ENCODE data around the gene TSG101. TPM values are rescaled to one million over a fixed set of nuclear protein-coding genes. Genes with fewer than 3 reads are reported as not detected.

TSG101 gene
- total RNA-seq, 1 donor from 2014 or later: 115 TPM

GRCh38 chr11:18526130-18526520 is 617 bp downstream of the TSG101 start:
- H3K27ac Mint-ChIP-seq: peak overlapping the region; percentile 68
- H3K27ac ChIP-seq: peak overlapping the region; percentile 96
- H3K27me3 Mint-ChIP-seq (ENCODE audit: insufficient read depth, low read depth): peaks cover 2% of the 10 kb centered on the region
- no peaks in the 10 kb centered on the region for H3K9me3 ChIP-seq (ENCODE audit: low read depth)
- H3K4me1 ChIP-seq: peaks cover 3% of the 10 kb centered on the region
- peaks cover 21% of the 10 kb centered on the region for H3F3A ChIP-seq (ENCODE audit: low read depth)
- H3K36me3 Mint-ChIP-seq: peaks cover 6% of the 10 kb centered on the region
- H2AFZ ChIP-seq (replicated peaks): peak overlapping the region; percentile 51
- no peaks in the 10 kb centered on the region for H3K9me3 Mint-ChIP-seq
- no peaks in the 10 kb centered on the region for H3K27me3 ChIP-seq
- no peak for TF ChIP-seq EZH2 (IDR thresholded peaks at IDR 0.05)
- no peak for TF ChIP-seq EZH2phosphoT487 (IDR thresholded peaks at IDR 0.05)
- TF ChIP-seq, protein P1, sequence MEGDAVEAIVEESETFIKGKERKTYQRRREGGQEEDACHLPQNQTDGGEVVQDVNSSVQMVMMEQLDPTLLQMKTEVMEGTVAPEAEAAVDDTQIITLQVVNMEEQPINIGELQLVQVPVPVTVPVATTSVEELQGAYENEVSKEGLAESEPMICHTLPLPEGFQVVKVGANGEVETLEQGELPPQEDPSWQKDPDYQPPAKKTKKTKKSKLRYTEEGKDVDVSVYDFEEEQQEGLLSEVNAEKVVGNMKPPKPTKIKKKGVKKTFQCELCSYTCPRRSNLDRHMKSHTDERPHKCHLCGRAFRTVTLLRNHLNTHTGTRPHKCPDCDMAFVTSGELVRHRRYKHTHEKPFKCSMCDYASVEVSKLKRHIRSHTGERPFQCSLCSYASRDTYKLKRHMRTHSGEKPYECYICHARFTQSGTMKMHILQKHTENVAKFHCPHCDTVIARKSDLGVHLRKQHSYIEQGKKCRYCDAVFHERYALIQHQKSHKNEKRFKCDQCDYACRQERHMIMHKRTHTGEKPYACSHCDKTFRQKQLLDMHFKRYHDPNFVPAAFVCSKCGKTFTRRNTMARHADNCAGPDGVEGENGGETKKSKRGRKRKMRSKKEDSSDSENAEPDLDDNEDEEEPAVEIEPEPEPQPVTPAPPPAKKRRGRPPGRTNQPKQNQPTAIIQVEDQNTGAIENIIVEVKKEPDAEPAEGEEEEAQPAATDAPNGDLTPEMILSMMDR (IDR thresholded peaks at IDR 0.05): no peak
- no peaks in the 10 kb centered on the region for H3K36me3 ChIP-seq
- peak overlapping the region; percentile 88 for H3K9ac ChIP-seq
- peak overlapping the region; percentile 92 for H3K4me2 ChIP-seq
- peaks cover 13% of the 10 kb centered on the region for H4K20me1 ChIP-seq (ENCODE audit: low read depth)
- no peak for DNase-seq (ENCODE audit: low spot score)
- peaks cover 61% of the 10 kb centered on the region for H3K79me2 ChIP-seq (ENCODE audit: low read depth)
- H3K4me3 ChIP-seq: peak overlapping the region; percentile 89
- H3K4me1 Mint-ChIP-seq: peaks cover 17% of the 10 kb centered on the region
- H3K4me3 Mint-ChIP-seq: peak overlapping the region; percentile 100

DNA sequence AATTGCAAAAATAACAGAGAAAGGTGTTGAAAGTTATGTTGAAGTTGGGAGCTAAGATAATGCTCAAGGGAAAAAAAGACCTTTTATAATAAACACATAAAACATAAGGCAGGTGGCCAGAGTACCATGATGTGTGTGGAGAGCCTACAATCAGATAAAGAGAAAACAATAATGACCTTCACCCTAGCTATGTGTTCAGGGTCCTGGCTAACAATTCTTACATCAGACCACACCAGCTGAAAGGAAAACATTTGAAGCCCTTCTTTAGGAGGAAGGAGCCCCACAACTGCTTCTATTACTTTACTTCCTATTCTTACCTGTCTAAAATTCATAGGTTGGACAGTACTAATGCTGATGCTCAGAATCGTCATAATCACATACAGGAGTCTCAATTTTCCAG is 2.5 kb downstream of the TSG101 start:
- peaks cover 3% of the 10 kb centered on the region for H3K27me3 Mint-ChIP-seq (ENCODE audit: insufficient read depth, low read depth)
- peaks cover 21% of the 10 kb centered on the region for H3F3A ChIP-seq (ENCODE audit: low read depth)
- H3K4me1 ChIP-seq: peaks cover 3% of the 10 kb centered on the region
- no peak overlapping the region for H3K4me3 ChIP-seq
- H3K27ac ChIP-seq: no peak overlapping the region
- no peak for DNase-seq (ENCODE audit: low spot score)
- H3K36me3 Mint-ChIP-seq: peaks cover 6% of the 10 kb centered on the region
- peaks cover 23% of the 10 kb centered on the region for H4K20me1 ChIP-seq (ENCODE audit: low read depth)
- H3K9me3 Mint-ChIP-seq: no peaks in the 10 kb centered on the region
- H3K27ac Mint-ChIP-seq: no peak overlapping the region
- no peak overlapping the region for H3K9ac ChIP-seq
- no peak overlapping the region for H2AFZ ChIP-seq (replicated peaks)
- H3K4me3 Mint-ChIP-seq: no peak overlapping the region
- H3K4me1 Mint-ChIP-seq: peaks cover 17% of the 10 kb centered on the region
- no peaks in the 10 kb centered on the region for H3K9me3 ChIP-seq (ENCODE audit: low read depth)
- peaks cover 79% of the 10 kb centered on the region for H3K79me2 ChIP-seq (ENCODE audit: low read depth)
- H3K27me3 ChIP-seq: no peaks in the 10 kb centered on the region
- no peak for TF ChIP-seq EZH2phosphoT487 (IDR thresholded peaks at IDR 0.05)
- TF ChIP-seq EZH2 (IDR thresholded peaks at IDR 0.05): no peak
- TF ChIP-seq, protein P1 (IDR thresholded peaks at IDR 0.05): no peak
- H3K4me2 ChIP-seq: no peak overlapping the region
- H3K36me3 ChIP-seq: no peaks in the 10 kb centered on the region

- Histone ChIP-seq H3K36me3 (no peaks in the 10 kb centered on the region), H3K79me2 (ENCODE audit: low read depth) (peaks cover 84% of the 10 kb centered on the region), H3K4me3 (no peak overlapping the region), H3K27ac (no peak overlapping the region), H4K20me1 (ENCODE audit: low read depth) (peaks cover 23% of the 10 kb centered on the region), H3K4me2 (no peak overlapping the region), H3K9me3 (ENCODE audit: low read depth) (no peaks in the 10 kb centered on the region), H3F3A (ENCODE audit: low read depth) (peaks cover 21% of the 10 kb centered on the region), H3K9ac (no peak overlapping the region), H2AFZ (replicated peaks) (no peak overlapping the region), H3K27me3 (no peaks in the 10 kb centered on the region), H3K4me1 (peaks cover 3% of the 10 kb centered on the region)
- H3K27me3 Mint-ChIP-seq (ENCODE audit: insufficient read depth, low read depth): peaks cover 3% of the 10 kb centered on the region
- no peak overlapping the region for H3K4me3 Mint-ChIP-seq
- H3K4me1 Mint-ChIP-seq: peaks cover 17% of the 10 kb centered on the region
- H3K27ac Mint-ChIP-seq: no peak overlapping the region
- peaks cover 6% of the 10 kb centered on the region for H3K36me3 Mint-ChIP-seq
- DNase-seq (ENCODE audit: low spot score): no peak
- TF ChIP-seq, protein P1 (IDR thresholded peaks at IDR 0.05): no peak
- no peak for TF ChIP-seq EZH2phosphoT487 (IDR thresholded peaks at IDR 0.05)
- no peak for TF ChIP-seq EZH2 (IDR thresholded peaks at IDR 0.05)
- no peaks in the 10 kb centered on the region for H3K9me3 Mint-ChIP-seq
These were observed 3.7 kb downstream of the TSG101 start for GRCh38 chr11:18523084-18523483.
